Smooth muscle cell (in vitro differentiated cells): Measurements from ENCODE around the gene CALN1. TPM values are rescaled to one million over a fixed set of nuclear protein-coding genes. Genes with fewer than 3 reads are reported as not detected.

Experiments used
- DNase-seq: peaks from one replicate; lab custom pipeline; 2025; ENCODE audit not compliant: unreplicated experiment; lab: John Stamatoyannopoulos, UW
- H2AFZ ChIP-seq: fragments of 200-600 bp; sonication (generic); 2 replicates; pipeline ENCODE4 v1.6.0; 2016; ENCODE audit warnings: antibody characterized with exemption, low read depth, mild to moderate bottlenecking
- H3F3A ChIP-seq: fragments of 200-600 bp; sonication (generic); 2 replicates; pipeline ENCODE4 v1.6.0; 2017; ENCODE audit warnings: antibody characterized with exemption, low read depth
- H3K27ac ChIP-seq: fragments of 200-600 bp; sonication (generic); 2 replicates; pipeline ENCODE4 v1.5.1; 2016; ENCODE audit warnings: low read depth, mild to moderate bottlenecking
- H3K27me3 ChIP-seq: fragments of 200-600 bp; sonication (generic); 2 replicates; pipeline ENCODE4 v1.6.1; 2016; ENCODE audit warnings: low read depth, mild to moderate bottlenecking
- H3K36me3 ChIP-seq: fragments of 200-600 bp; sonication (generic); 2 replicates; pipeline ENCODE4 v1.5.1; 2016; ENCODE audit warnings: low read depth
- H3K4me1 ChIP-seq: fragments of 200-600 bp; sonication (generic); 2 replicates; pipeline ENCODE4 v1.5.1; 2016; ENCODE audit warnings: low read depth
- H3K4me2 ChIP-seq: fragments of 200-600 bp; sonication (generic); 2 replicates; pipeline ENCODE4 v1.6.0; 2016; ENCODE audit warnings: mild to moderate bottlenecking
- H3K4me3 ChIP-seq: fragments of 200-600 bp; sonication (generic); 2 replicates; pipeline ENCODE4 v1.5.1; 2016; ENCODE audit warnings: mild to moderate bottlenecking
- H3K79me2 ChIP-seq: fragments of 200-600 bp; sonication (generic); 2 replicates; pipeline ENCODE4 v1.6.0; 2016; ENCODE audit warnings: low read depth, mild to moderate bottlenecking
- H3K9ac ChIP-seq: fragments of 200-600 bp; sonication (generic); 2 replicates; pipeline ENCODE4 v1.6.0; 2016; ENCODE audit warnings: low read depth
- H3K9me3 ChIP-seq: fragments of 200-600 bp; sonication (generic); replicated peaks from 2 replicates; pipeline ENCODE4 v1.5.1; 2016; ENCODE audit warnings: low read depth
- H4K20me1 ChIP-seq: fragments of 200-600 bp; sonication (generic); 2 replicates; pipeline ENCODE4 v1.6.0; 2016; ENCODE audit warnings: low read depth
- WGBS: methylation state at CpG from one replicate; pipeline ENCODE4 v1.1.7; 2016; ENCODE audit warnings: low lambda C conversion rate; 5-methylcytosine and 5-hydroxymethylcytosine counted together
- polyA plus RNA-seq: library from polyadenylated mRNA; unstranded; fragments of >200 nt; fragmentation: Nextera tagmentation; extraction: Ambion mirVana; gene quantifications from 2 replicates; pipeline ENCODE4 v1.2.1, GENCODE V29; 2016
- total RNA-seq: library from RNA; depleted of rRNA; stranded (reverse); fragments of >200 nt; gene quantifications from 2 replicates; pipeline ENCODE4 v1.2.3, GENCODE V29; 2014
- TF ChIP-seq, protein P1 (sequence below): fragments of 200-600 bp; sonication (generic); IDR thresholded peaks from 2 replicates; pipeline ENCODE4 v1.5.1; 2017; ENCODE audit warnings: borderline replicate concordance, mild to moderate bottlenecking, antibody characterized with exemption; ENCODE audit not compliant: insufficient read depth, poor library complexity, severe bottlenecking

CALN1 gene
- total and polyA plus RNA-seq, 2 experiments from 2014 or later = not detected

GRCh38 chr7:72234086-72234485 lies 178.1 kb downstream of the CALN1 start:
- Histone ChIP-seq H3K4me3 (no peak overlapping the region), H2AFZ (no peak overlapping the region)

DNA sequence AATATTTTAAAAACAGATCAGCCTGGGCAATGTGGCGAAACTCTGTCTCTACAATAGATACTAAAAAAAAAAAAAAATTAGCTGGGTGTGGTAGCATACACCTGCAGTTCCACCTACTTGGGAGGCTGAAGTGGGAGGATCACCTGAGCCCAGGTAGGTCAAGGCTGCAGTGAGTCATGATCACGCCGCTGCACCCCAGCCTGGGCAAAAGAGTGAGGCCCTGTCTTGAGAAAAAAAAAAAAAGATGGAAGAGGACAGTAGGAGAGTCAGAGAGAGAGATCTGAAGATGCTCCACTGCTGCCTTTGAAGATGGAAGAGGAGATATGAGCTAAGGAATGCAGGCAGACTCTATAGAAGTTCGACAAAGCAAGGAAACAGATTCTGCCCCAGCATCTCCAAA lies 181.9 kb downstream of the CALN1 start:
- TF ChIP-seq, protein P1, sequence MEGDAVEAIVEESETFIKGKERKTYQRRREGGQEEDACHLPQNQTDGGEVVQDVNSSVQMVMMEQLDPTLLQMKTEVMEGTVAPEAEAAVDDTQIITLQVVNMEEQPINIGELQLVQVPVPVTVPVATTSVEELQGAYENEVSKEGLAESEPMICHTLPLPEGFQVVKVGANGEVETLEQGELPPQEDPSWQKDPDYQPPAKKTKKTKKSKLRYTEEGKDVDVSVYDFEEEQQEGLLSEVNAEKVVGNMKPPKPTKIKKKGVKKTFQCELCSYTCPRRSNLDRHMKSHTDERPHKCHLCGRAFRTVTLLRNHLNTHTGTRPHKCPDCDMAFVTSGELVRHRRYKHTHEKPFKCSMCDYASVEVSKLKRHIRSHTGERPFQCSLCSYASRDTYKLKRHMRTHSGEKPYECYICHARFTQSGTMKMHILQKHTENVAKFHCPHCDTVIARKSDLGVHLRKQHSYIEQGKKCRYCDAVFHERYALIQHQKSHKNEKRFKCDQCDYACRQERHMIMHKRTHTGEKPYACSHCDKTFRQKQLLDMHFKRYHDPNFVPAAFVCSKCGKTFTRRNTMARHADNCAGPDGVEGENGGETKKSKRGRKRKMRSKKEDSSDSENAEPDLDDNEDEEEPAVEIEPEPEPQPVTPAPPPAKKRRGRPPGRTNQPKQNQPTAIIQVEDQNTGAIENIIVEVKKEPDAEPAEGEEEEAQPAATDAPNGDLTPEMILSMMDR = no peak
- Histone ChIP-seq H3K27me3 (no peaks in the 10 kb centered on the region), H3F3A (no peaks in the 10 kb centered on the region), H3K4me2 (no peak overlapping the region), H3K36me3 (no peaks in the 10 kb centered on the region), H3K4me1 (no peaks in the 10 kb centered on the region), H3K27ac (no peak overlapping the region), H2AFZ (no peak overlapping the region), H3K79me2 (no peaks in the 10 kb centered on the region), H3K9ac (no peak overlapping the region), H3K9me3 (no peaks in the 10 kb centered on the region), H3K4me3 (no peak overlapping the region), H4K20me1 (no peaks in the 10 kb centered on the region)
- WGBS = 74% methylated on average over 4 of the region's 4 CpGs
- no peak for DNase-seq

More at GRCh38 chr7:72234086-72234485, 178.1 kb downstream of the CALN1 start:
- Histone ChIP-seq H3K4me1 (no peaks in the 10 kb centered on the region), H4K20me1 (no peaks in the 10 kb centered on the region), H3K4me2 (no peak overlapping the region), H3K36me3 (no peaks in the 10 kb centered on the region), H3K9ac (no peak overlapping the region), H3F3A (no peaks in the 10 kb centered on the region), H3K79me2 (no peaks in the 10 kb centered on the region), H3K27ac (no peak overlapping the region), H3K9me3 (no peaks in the 10 kb centered on the region), H3K27me3 (peaks cover 5% of the 10 kb centered on the region)
- TF ChIP-seq, protein P1 = no peak
- no peak for DNase-seq
- WGBS = 91% methylated on average over 3 of the region's 3 CpGs

DNA sequence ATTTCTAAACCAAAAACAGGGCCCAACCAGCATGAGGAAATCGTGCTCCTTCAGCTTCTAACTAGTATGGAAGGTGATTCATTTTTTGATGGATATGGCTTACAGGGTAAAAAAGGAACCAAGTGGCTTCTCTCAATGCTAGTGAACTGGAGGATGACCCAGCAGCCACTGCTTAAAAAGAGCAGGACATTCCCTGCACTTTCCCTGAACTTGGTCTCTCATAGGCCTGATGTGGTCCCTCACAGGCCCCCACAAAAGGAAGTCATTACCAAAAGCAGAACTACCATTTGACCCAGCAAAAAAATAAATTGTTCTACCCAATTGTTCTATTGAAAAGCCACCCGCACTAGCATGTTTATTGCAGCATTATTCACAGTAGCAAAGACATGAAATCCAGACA lies 188.8 kb downstream of the CALN1 start:
- TF ChIP-seq, protein P1 = no peak
- Histone ChIP-seq H4K20me1 (no peaks in the 10 kb centered on the region), H3K4me3 (no peak overlapping the region), H3K4me1 (no peaks in the 10 kb centered on the region), H3K79me2 (no peaks in the 10 kb centered on the region), H3K4me2 (no peak overlapping the region), H3K27me3 (no peaks in the 10 kb centered on the region), H3K9me3 (no peaks in the 10 kb centered on the region), H3K27ac (no peak overlapping the region), H3K9ac (no peak overlapping the region), H3F3A (no peaks in the 10 kb centered on the region), H3K36me3 (no peaks in the 10 kb centered on the region), H2AFZ (no peak overlapping the region)
- 93% methylated on average over 2 of the region's 2 CpGs for WGBS
- no peak for DNase-seq

GRCh38 chr7:72222136-72222535 lies 190.0 kb downstream of the CALN1 start:
- H3K4me3 ChIP-seq = no peak overlapping the region
- TF ChIP-seq, protein P1 = no peak
- H3K36me3 ChIP-seq = no peaks in the 10 kb centered on the region
- no peaks in the 10 kb centered on the region for H3F3A ChIP-seq
- H3K9me3 ChIP-seq = no peaks in the 10 kb centered on the region
- no peaks in the 10 kb centered on the region for H3K27me3 ChIP-seq
- H3K4me1 ChIP-seq = no peaks in the 10 kb centered on the region
- H3K9ac ChIP-seq = no peak overlapping the region
- H3K79me2 ChIP-seq = no peaks in the 10 kb centered on the region
- 83% methylated on average over 5 of the region's 5 CpGs for WGBS
- H4K20me1 ChIP-seq = no peaks in the 10 kb centered on the region
- no peak for DNase-seq
- H3K27ac ChIP-seq = no peak overlapping the region
- H2AFZ ChIP-seq = no peak overlapping the region
- H3K4me2 ChIP-seq = no peak overlapping the region
